Peyer's patch (tissue), 4 donors: Measurements from ENCODE around the gene C6orf47. TPM values are rescaled to one million over a fixed set of nuclear protein-coding genes. Genes with fewer than 3 reads are reported as not detected.

ENCODE experiments used
- DNase-seq, 3 donors: peaks; one replicate each; pipeline ENCODE4 v3.0.0-alpha.2; 2017 to 2019
- H3K27ac ChIP-seq, 4 donors: fragments of 200-600 bp; sonication (generic); one replicate each; pipeline ENCODE4 v1.5.1; 2016 to 2019
- H3K27me3 ChIP-seq, 2 donors: fragments of 200-600 bp; sonication (generic); one replicate each; pipeline ENCODE4 v1.5.1; 2019
- H3K36me3 ChIP-seq, 3 donors: fragments of 200-600 bp; sonication (generic); one replicate each; pipeline ENCODE4 v1.5.1; 2016 to 2019
- H3K4me1 ChIP-seq, 4 donors: fragments of 200-600 bp; sonication (generic); one replicate each; pipeline ENCODE4 v1.5.1; 2016 to 2019
- H3K4me3 ChIP-seq, 4 donors: fragments of 200-600 bp; sonication (generic); 1 replicate in 3 of 4; 2 replicates in 1 of 4; pipeline ENCODE4 v1.5.1; 2016 to 2019; ENCODE audit warnings: mild to moderate bottlenecking in 1 of 4
- H3K9me3 ChIP-seq, 4 donors: fragments of 200-600 bp; sonication (generic); one replicate each; pipeline ENCODE4 v1.5.1; 2016 to 2019; ENCODE audit warnings: mild to moderate bottlenecking in 1 of 4
- CTCF ChIP-seq, 6 experiments: fragments of 450-650 bp in 4 of 6; fragments of 200-600 bp in 2 of 6; sonication (generic) in 1 of 6; IDR thresholded peaks; one replicate each; pipeline ENCODE4 v1.5.1; 2017 to 2019; ENCODE audit warnings: antibody characterized with exemption in 6 of 6, mild to moderate bottlenecking in 3 of 6, moderate library complexity in 1 of 6
- POLR2A ChIP-seq, 2 donors: fragments of 450-650 bp; IDR thresholded peaks; one replicate each; pipeline ENCODE4 v1.5.1; 2017; ENCODE audit warnings: antibody characterized with exemption in 2 of 2, mild to moderate bottlenecking in 2 of 2, moderate library complexity in 2 of 2
- total RNA-seq, 4 donors: library from RNA; depleted of rRNA; stranded (reverse); fragments of >200 nt; gene quantifications; one replicate each; pipeline ENCODE4 v1.1.0, GENCODE V29; 2016

C6orf47 gene
- total RNA-seq, 4 donors from 2014 or later = 26.4 to 46.7 (median 37.2) TPM

GRCh38 chr6:31702819-31703716, 42.5 kb upstream of the C6orf47 start, which contains the start of gene ABHD16A:
Gene ABHD16A, minus strand, starts transcription at chr6:31703324. Its CDS starts 43 bp downstream, at chr6:31703281.
- Histone ChIP-seq H3K27me3 (no peaks in the 10 kb centered on the region), H3K36me3 (peaks cover 0 to 16% (median 0%) of the 10 kb centered on the region in 3 donors), H3K4me1 (peaks cover 0 to 26% (median 9%) of the 10 kb centered on the region in 4 donors), H3K9me3 (no peaks in the 10 kb centered on the region), H3K4me3 (peak within 1 kb of the TSS; percentile 77 to 85 (median 82)), H3K27ac (peak within 1 kb of the TSS; percentile 95 to 99 (median 97))
- peak; percentile 99 to 100 (median 100) for DNase-seq
- TF ChIP-seq CTCF (IDR thresholded peaks at IDR 0.05) (peak in 5 of 6 experiments; percentile 18 to 35 (median 28)), POLR2A (IDR thresholded peaks at IDR 0.05) (peak; percentile 94 to 97)

GRCh38 chr6:31702405-31702818, 41.8 kb upstream of the C6orf47 start:
- H3K36me3 ChIP-seq = peaks cover 0 to 21% (median 0%) of the 10 kb centered on the region in 3 donors
- H3K4me3 ChIP-seq = peak overlapping the region; percentile 77 to 85 (median 82)
- H3K4me1 ChIP-seq = peaks cover 0 to 26% (median 9%) of the 10 kb centered on the region in 4 donors
- no peaks in the 10 kb centered on the region for H3K27me3 ChIP-seq
- no peaks in the 10 kb centered on the region for H3K9me3 ChIP-seq
- no peak for DNase-seq
- no peak for TF ChIP-seq CTCF (IDR thresholded peaks at IDR 0.05)
- TF ChIP-seq POLR2A (IDR thresholded peaks at IDR 0.05) = no peak
- H3K27ac ChIP-seq = peak overlapping the region; percentile 95 to 99 (median 97)

GRCh38 chr6:31701666-31702404, 41.3 kb upstream of the C6orf47 start:
- no peak for DNase-seq
- peaks cover 0 to 26% (median 9%) of the 10 kb centered on the region in 4 donors for H3K4me1 ChIP-seq
- H3K27ac ChIP-seq = peak overlapping the region; percentile 95 to 99 (median 97)
- TF ChIP-seq CTCF (IDR thresholded peaks at IDR 0.05) (no peak), POLR2A (IDR thresholded peaks at IDR 0.05) (no peak)
- peaks cover 0 to 26% (median 0%) of the 10 kb centered on the region in 3 donors for H3K36me3 ChIP-seq
- H3K9me3 ChIP-seq = no peaks in the 10 kb centered on the region
- H3K27me3 ChIP-seq = no peaks in the 10 kb centered on the region
- H3K4me3 ChIP-seq = peak overlapping the region; percentile 77 to 85 (median 82)

GRCh38 chr6:31700740-31701401, 40.3 kb upstream of the C6orf47 start:
- Histone ChIP-seq H3K4me1 (peaks cover 0 to 26% (median 9%) of the 10 kb centered on the region in 4 donors), H3K27me3 (no peaks in the 10 kb centered on the region), H3K9me3 (no peaks in the 10 kb centered on the region), H3K4me3 (no peak overlapping the region), H3K27ac (no peak overlapping the region), H3K36me3 (peaks cover 0 to 35% (median 0%) of the 10 kb centered on the region in 3 donors)
- DNase-seq = no peak
- TF ChIP-seq POLR2A (IDR thresholded peaks at IDR 0.05) (no peak), CTCF (IDR thresholded peaks at IDR 0.05) (no peak)

- Histone ChIP-seq H3K4me3 (no peak overlapping the region), H3K9me3 (no peaks in the 10 kb centered on the region), H3K27me3 (no peaks in the 10 kb centered on the region), H3K27ac (no peak overlapping the region), H3K36me3 (peaks cover 0 to 68% (median 0%) of the 10 kb centered on the region in 3 donors), H3K4me1 (peaks cover 0 to 19% (median 9%) of the 10 kb centered on the region in 4 donors)
- TF ChIP-seq CTCF (IDR thresholded peaks at IDR 0.05) = no peak
- TF ChIP-seq POLR2A (IDR thresholded peaks at IDR 0.05) = no peak
- no peak for DNase-seq
Measured at GRCh38 chr6:31697555-31697954, 37.0 kb upstream of the C6orf47 start.
